ENCODE measurements around the gene GALNTL6.

DNA sequence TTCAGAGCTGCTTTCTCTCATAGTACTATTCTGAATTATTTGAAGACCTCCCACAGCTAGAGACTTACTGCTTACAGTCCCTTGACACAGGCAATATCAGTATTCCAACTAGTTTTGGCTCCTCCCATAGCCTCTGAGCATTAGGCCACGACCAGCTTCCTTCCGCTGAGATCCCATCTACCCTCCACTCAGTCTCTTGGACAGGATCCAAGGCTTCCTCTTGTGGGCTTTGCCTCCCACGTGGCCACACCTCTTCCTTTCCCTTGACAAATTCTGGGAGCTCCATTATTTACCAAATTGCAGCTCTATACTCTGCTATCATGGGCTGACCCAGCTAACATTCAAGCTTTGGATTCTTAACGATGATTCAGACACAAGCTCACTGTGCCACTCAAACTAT is 885.1 kb downstream of the GALNTL6 start:
- no peak for TF ChIP-seq CTCF (IDR thresholded peaks at IDR 0.05 in 2 of 3, conservative IDR thresholded peaks at IDR 0.05 in 1 of 3; ENCODE audit: insufficient read depth in 2 of 3, low read depth in 1 of 3, low read length in 3 of 3)
- TF ChIP-seq, protein P1, sequence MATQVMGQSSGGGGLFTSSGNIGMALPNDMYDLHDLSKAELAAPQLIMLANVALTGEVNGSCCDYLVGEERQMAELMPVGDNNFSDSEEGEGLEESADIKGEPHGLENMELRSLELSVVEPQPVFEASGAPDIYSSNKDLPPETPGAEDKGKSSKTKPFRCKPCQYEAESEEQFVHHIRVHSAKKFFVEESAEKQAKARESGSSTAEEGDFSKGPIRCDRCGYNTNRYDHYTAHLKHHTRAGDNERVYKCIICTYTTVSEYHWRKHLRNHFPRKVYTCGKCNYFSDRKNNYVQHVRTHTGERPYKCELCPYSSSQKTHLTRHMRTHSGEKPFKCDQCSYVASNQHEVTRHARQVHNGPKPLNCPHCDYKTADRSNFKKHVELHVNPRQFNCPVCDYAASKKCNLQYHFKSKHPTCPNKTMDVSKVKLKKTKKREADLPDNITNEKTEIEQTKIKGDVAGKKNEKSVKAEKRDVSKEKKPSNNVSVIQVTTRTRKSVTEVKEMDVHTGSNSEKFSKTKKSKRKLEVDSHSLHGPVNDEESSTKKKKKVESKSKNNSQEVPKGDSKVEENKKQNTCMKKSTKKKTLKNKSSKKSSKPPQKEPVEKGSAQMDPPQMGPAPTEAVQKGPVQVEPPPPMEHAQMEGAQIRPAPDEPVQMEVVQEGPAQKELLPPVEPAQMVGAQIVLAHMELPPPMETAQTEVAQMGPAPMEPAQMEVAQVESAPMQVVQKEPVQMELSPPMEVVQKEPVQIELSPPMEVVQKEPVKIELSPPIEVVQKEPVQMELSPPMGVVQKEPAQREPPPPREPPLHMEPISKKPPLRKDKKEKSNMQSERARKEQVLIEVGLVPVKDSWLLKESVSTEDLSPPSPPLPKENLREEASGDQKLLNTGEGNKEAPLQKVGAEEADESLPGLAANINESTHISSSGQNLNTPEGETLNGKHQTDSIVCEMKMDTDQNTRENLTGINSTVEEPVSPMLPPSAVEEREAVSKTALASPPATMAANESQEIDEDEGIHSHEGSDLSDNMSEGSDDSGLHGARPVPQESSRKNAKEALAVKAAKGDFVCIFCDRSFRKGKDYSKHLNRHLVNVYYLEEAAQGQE (IDR thresholded peaks at IDR 0.05; ENCODE audit: borderline replicate concordance): no peak
- TF ChIP-seq, protein P1 (CRISPR knock-in tag; IDR thresholded peaks at IDR 0.05; ENCODE audit: low read depth): no peak
- TF ChIP-seq, protein P2, sequence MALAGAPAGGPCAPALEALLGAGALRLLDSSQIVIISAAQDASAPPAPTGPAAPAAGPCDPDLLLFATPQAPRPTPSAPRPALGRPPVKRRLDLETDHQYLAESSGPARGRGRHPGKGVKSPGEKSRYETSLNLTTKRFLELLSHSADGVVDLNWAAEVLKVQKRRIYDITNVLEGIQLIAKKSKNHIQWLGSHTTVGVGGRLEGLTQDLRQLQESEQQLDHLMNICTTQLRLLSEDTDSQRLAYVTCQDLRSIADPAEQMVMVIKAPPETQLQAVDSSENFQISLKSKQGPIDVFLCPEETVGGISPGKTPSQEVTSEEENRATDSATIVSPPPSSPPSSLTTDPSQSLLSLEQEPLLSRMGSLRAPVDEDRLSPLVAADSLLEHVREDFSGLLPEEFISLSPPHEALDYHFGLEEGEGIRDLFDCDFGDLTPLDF (CRISPR knock-in tag; IDR thresholded peaks at IDR 0.05): no peak
- TF ChIP-seq TEAD1 (CRISPR knock-in tag; IDR thresholded peaks at IDR 0.05): no peak
- no peak for TF ChIP-seq HMG20B (CRISPR knock-in tag; IDR thresholded peaks at IDR 0.05)

Measured in K562 (cell line).